Cerebellar nuclear complex (tissue), 1 donor: Measurements from ENCODE around the gene VGLL2.
"Not testable (repeated sequence)": the region's sequence is repeated elsewhere in the genome, so short reads cannot be mapped to it uniquely, and the experiment has no call there.

Source experiments
- DNase-seq, 2 experiments: peaks; one replicate each; lab custom pipeline; 2025; lab: John Stamatoyannopoulos, UW

Gene VGLL2

GRCh38 chr6:117265410-117266256 lies at the start of gene VGLL2:
Gene VGLL2, plus strand, starts transcription at chr6:117265558. Its CDS starts 206 bp downstream, at chr6:117265764.
- no peak for DNase-seq

GRCh38 chr6:117222861-117223260 lies 42.5 kb upstream of the VGLL2 start:
- DNase-seq = no peak

- no peak for DNase-seq
Measured at GRCh38 chr6:117226778-117227177, 38.6 kb upstream of the VGLL2 start.

GRCh38 chr6:117227245-117227962 lies 38.0 kb upstream of the VGLL2 start:
- DNase-seq = no peak

GRCh38 chr6:117228202-117228601 lies 37.2 kb upstream of the VGLL2 start:
- no peak for DNase-seq

- no peak for DNase-seq
Measured at GRCh38 chr6:117229870-117230269, 35.5 kb upstream of the VGLL2 start.

- no peak for DNase-seq
Measured at GRCh38 chr6:117231466-117231865, 33.9 kb upstream of the VGLL2 start.

- no peak for DNase-seq
Measured at GRCh38 chr6:117232196-117232595, 33.2 kb upstream of the VGLL2 start.

GRCh38 chr6:117233145-117233544 lies 32.2 kb upstream of the VGLL2 start:
- DNase-seq = no peak

GRCh38 chr6:117237561-117237960 lies 27.8 kb upstream of the VGLL2 start:
- no peak for DNase-seq

GRCh38 chr6:117244571-117244970 lies 20.8 kb upstream of the VGLL2 start:
- not testable (repeated sequence) for DNase-seq

- not testable (repeated sequence) for DNase-seq
Measured at GRCh38 chr6:117244979-117245378, 20.4 kb upstream of the VGLL2 start.

- DNase-seq = no peak
Measured at GRCh38 chr6:117253785-117254184, 11.6 kb upstream of the VGLL2 start.

- DNase-seq = no peak
Measured at GRCh38 chr6:117262799-117263198, 2.6 kb upstream of the VGLL2 start.

- no peak for DNase-seq
Measured at GRCh38 chr6:117263353-117263927, 1.9 kb upstream of the VGLL2 start.

- no peak for DNase-seq
Measured at GRCh38 chr6:117264369-117264691, 1.0 kb upstream of the VGLL2 start.

GRCh38 chr6:117264692-117265409 lies 507 bp upstream of the VGLL2 start:
- DNase-seq = no peak

- no peak for DNase-seq
Measured at GRCh38 chr6:117266257-117267053, 1.1 kb downstream of the VGLL2 start.

- DNase-seq = no peak
Measured at GRCh38 chr6:117267054-117267347, 1.6 kb downstream of the VGLL2 start.

- no peak for DNase-seq
Measured at GRCh38 chr6:117267766-117268534, 2.6 kb downstream of the VGLL2 start.

GRCh38 chr6:117268924-117269323 lies 3.6 kb downstream of the VGLL2 start:
- DNase-seq = no peak
